MM.1S (cell line): ENCODE data around the gene RARRES2.

Experiments
- DNase-seq: peaks from one replicate; pipeline ENCODE4 v3.0.0-alpha.2; 2015
- H2AFZ ChIP-seq: fragments of 300-600 bp; sonication (generic); 2 replicates; pipeline ENCODE4 v1.6.0; 2016; ENCODE audit warnings: antibody characterized with exemption, low read length
- H3F3A ChIP-seq: fragments of 300-600 bp; sonication (generic); 2 replicates; pipeline ENCODE4 v1.6.1; 2016; ENCODE audit warnings: mild to moderate bottlenecking, antibody characterized with exemption, low read length, moderate library complexity, mixed read lengths; ENCODE audit not compliant: insufficient read depth
- H3K27ac ChIP-seq: fragments of 300-600 bp; sonication (generic); 2 replicates; pipeline ENCODE4 v1.5.1; 2016; ENCODE audit warnings: mild to moderate bottlenecking, low read length
- H3K27me3 ChIP-seq: fragments of 300-600 bp; sonication (generic); replicated peaks from 2 replicates; pipeline ENCODE4 v1.6.0; 2016; ENCODE audit warnings: low read length; ENCODE audit not compliant: insufficient read depth
- H3K36me3 ChIP-seq: fragments of 300-600 bp; sonication (generic); replicated peaks from 2 replicates; pipeline ENCODE4 v1.6.1; 2016; ENCODE audit warnings: mild to moderate bottlenecking, low read length, mixed read lengths; ENCODE audit not compliant: insufficient read depth
- H3K4me1 ChIP-seq: fragments of 300-600 bp; sonication (generic); 2 replicates; pipeline ENCODE4 v1.6.1; 2016; ENCODE audit warnings: low read length, mixed read lengths
- H3K4me2 ChIP-seq: fragments of 300-600 bp; sonication (generic); 2 replicates; pipeline ENCODE4 v1.6.0; 2016; ENCODE audit warnings: low read depth, low read length
- H3K4me3 ChIP-seq: fragments of 300-600 bp; sonication (generic); 2 replicates; pipeline ENCODE4 v1.5.1; 2016; ENCODE audit warnings: low read length, mixed read lengths
- H3K79me2 ChIP-seq: fragments of 300-600 bp; sonication (generic); 2 replicates; pipeline ENCODE4 v1.6.1; 2016; ENCODE audit warnings: mixed run types, low read length, mixed read lengths
- H3K9ac ChIP-seq: fragments of 300-600 bp; sonication (generic); 2 replicates; pipeline ENCODE4 v1.6.1; 2016; ENCODE audit warnings: low read length, mixed read lengths
- H3K9me2 ChIP-seq: fragments of 300-600 bp; sonication (generic); replicated peaks from 2 replicates; pipeline ENCODE4 v1.6.1; 2016; ENCODE audit warnings: mild to moderate bottlenecking, low read length, mixed read lengths; ENCODE audit not compliant: insufficient read depth
- H3K9me3 ChIP-seq: fragments of 300-600 bp; sonication (generic); replicated peaks from 2 replicates; pipeline ENCODE4 v1.6.1; 2016; ENCODE audit warnings: mild to moderate bottlenecking, low read length, mixed read lengths; ENCODE audit not compliant: insufficient read depth
- H4K20me1 ChIP-seq: fragments of 300-600 bp; sonication (generic); 2 replicates; pipeline ENCODE4 v1.6.1; 2016; ENCODE audit warnings: mild to moderate bottlenecking, low read length, moderate library complexity, mixed read lengths; ENCODE audit not compliant: insufficient read depth
- EZH2 ChIP-seq: fragments of 300-600 bp; sonication (generic); optimal IDR thresholded peaks from 2 replicates; pipeline ENCODE3; 2017; ENCODE audit warnings: low read depth, mild to moderate bottlenecking, antibody characterized with exemption, low read length, mixed read lengths
- EZH2phosphoT487 ChIP-seq: fragments of 300-600 bp; sonication (generic); IDR thresholded peaks from 2 replicates; pipeline ENCODE4 v1.6.1; 2018; ENCODE audit warnings: antibody characterized with exemption, low read length
- TF ChIP-seq, protein P1 (sequence below): fragments of 300-600 bp; sonication (generic); IDR thresholded peaks from 2 replicates; pipeline ENCODE4 v1.5.1; 2016; ENCODE audit warnings: antibody characterized with exemption, low read length, mixed read lengths

Gene RARRES2

DNA sequence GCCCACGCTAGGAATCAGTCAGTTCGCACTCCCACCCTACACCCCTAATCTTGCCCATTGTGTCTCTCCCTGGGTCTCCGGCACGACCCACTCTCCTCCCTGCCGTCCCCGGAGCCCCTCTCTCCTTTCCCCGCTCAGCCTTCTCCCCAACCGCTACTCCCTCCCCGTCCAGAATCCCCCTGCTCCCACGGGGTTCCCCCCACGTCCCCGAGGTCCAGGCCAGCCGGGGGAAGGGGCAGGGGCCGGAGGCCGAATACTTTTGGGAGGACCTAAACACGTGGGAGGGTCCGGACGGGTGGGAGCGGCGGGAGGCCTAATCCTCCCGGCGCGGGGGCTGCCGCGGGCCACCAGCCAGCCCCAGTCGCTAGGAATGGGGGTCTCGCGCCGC lies 560 bp downstream of the RARRES2 start:
- Histone ChIP-seq H4K20me1 (no peaks in the 10 kb centered on the region), H3K9me3 (no peaks in the 10 kb centered on the region), H3K79me2 (no peaks in the 10 kb centered on the region), H2AFZ (no peak overlapping the region), H3K9ac (no peak overlapping the region), H3K9me2 (no peaks in the 10 kb centered on the region), H3K4me2 (no peak overlapping the region), H3K4me1 (no peaks in the 10 kb centered on the region), H3K36me3 (no peaks in the 10 kb centered on the region), H3K4me3 (no peak overlapping the region), H3F3A (no peaks in the 10 kb centered on the region), H3K27me3 (peaks cover 2% of the 10 kb centered on the region; the same call in 1 of the 2 replicates), H3K27ac (no peak overlapping the region)
- TF ChIP-seq EZH2phosphoT487 (no peak), EZH2 (no peak)
- TF ChIP-seq, protein P1, sequence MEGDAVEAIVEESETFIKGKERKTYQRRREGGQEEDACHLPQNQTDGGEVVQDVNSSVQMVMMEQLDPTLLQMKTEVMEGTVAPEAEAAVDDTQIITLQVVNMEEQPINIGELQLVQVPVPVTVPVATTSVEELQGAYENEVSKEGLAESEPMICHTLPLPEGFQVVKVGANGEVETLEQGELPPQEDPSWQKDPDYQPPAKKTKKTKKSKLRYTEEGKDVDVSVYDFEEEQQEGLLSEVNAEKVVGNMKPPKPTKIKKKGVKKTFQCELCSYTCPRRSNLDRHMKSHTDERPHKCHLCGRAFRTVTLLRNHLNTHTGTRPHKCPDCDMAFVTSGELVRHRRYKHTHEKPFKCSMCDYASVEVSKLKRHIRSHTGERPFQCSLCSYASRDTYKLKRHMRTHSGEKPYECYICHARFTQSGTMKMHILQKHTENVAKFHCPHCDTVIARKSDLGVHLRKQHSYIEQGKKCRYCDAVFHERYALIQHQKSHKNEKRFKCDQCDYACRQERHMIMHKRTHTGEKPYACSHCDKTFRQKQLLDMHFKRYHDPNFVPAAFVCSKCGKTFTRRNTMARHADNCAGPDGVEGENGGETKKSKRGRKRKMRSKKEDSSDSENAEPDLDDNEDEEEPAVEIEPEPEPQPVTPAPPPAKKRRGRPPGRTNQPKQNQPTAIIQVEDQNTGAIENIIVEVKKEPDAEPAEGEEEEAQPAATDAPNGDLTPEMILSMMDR: no peak
- DNase-seq: no peak

DNA sequence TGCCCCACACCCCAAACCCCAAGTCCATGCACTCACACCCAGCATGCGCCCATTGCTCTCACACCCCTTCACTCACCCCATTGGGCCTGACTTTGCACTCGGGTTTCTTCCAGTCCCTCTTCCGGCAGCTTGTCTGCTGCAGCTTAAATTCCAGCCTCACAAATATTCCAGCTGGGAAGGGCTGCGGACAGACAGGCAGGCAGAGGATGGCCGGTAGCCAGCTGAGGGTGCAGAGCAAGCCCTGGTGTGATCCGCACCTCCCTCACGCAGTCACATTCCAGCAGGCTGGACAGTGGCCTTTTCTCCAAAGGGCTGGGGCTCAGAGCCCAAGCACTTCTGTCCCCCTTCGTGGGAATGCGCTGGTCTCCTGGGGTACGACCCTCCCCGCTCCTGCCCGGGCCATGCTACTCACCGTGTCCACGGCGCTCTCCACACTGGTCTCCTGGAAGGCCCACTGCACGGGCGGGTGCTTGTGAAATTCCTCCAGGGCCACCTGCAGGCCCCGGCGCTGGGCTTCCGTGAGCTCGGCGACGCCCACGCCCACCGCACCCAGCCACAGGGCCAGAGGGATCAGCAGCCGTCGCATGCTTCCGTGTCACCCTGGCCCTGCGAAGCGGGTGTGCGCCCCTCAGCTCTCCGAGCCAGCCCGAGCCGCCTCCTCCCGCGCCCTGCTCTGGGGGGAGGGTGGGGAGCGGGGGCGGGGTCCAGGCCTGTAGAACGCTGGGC lies 1.2 kb downstream of the RARRES2 start:
- H3K27ac ChIP-seq: no peak overlapping the region
- no peak overlapping the region for H3K4me2 ChIP-seq
- no peaks in the 10 kb centered on the region for H3F3A ChIP-seq
- H3K9me3 ChIP-seq: no peaks in the 10 kb centered on the region
- no peak for DNase-seq
- no peaks in the 10 kb centered on the region for H3K79me2 ChIP-seq
- H3K36me3 ChIP-seq: no peaks in the 10 kb centered on the region
- H2AFZ ChIP-seq: no peak overlapping the region
- no peaks in the 10 kb centered on the region for H3K9me2 ChIP-seq
- H3K4me1 ChIP-seq: no peaks in the 10 kb centered on the region
- no peak overlapping the region for H3K9ac ChIP-seq
- no peaks in the 10 kb centered on the region for H4K20me1 ChIP-seq
- H3K4me3 ChIP-seq: no peak overlapping the region
- peaks cover 2% of the 10 kb centered on the region; the same call in 1 of the 2 replicates for H3K27me3 ChIP-seq
- TF ChIP-seq, protein P1: no peak
- TF ChIP-seq EZH2 (no peak), EZH2phosphoT487 (no peak)

DNA sequence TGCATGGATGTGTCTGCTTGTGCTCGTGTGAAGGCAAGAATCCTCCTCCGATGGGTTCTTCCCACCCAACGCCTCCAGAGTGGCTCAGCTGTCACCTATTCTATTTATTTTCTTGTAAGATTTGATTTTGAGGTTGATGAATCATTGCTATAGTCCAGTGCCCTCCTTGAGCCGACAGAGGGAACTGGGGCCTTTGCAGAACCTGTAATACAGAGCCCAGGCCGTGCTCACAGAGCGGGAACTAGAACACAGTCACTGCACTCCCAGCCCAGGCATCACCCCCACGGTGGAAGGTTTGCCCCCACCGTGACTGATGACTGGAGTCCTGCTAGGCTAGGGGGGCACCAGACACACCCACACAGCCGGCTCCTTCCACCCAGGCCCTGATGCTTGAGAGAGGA lies 2.0 kb downstream of the RARRES2 start:
- H3K4me2 ChIP-seq: no peak overlapping the region
- H3F3A ChIP-seq: no peaks in the 10 kb centered on the region
- H4K20me1 ChIP-seq: no peaks in the 10 kb centered on the region
- H3K9me2 ChIP-seq: no peaks in the 10 kb centered on the region
- H3K9ac ChIP-seq: no peak overlapping the region
- no peaks in the 10 kb centered on the region for H3K9me3 ChIP-seq
- no peak overlapping the region for H3K4me3 ChIP-seq
- TF ChIP-seq, protein P1: no peak
- TF ChIP-seq EZH2phosphoT487 (no peak), EZH2 (no peak)
- no peak overlapping the region for H3K27ac ChIP-seq
- no peaks in the 10 kb centered on the region for H3K36me3 ChIP-seq
- H2AFZ ChIP-seq: no peak overlapping the region
- H3K27me3 ChIP-seq: peaks cover 2% of the 10 kb centered on the region; the same call in 1 of the 2 replicates
- no peaks in the 10 kb centered on the region for H3K4me1 ChIP-seq
- DNase-seq: no peak
- no peaks in the 10 kb centered on the region for H3K79me2 ChIP-seq
